A549 (cell line): ENCODE results near the gene ST3GAL6.

ENCODE experiments used
- ESRRA ChIP-seq: fragments of 150-350 bp; IDR thresholded peaks from 2 replicates; pipeline ENCODE4 v1.6.1; 2014; ENCODE audit warnings: mild to moderate bottlenecking, low read length, borderline replicate concordance
- NPAS2 ChIP-seq: fragments of 250-450 bp; sonication (Bioruptor Pico); IDR thresholded peaks from 2 replicates; pipeline ENCODE4 v1.8.0; 2022; ENCODE audit warnings: mild to moderate bottlenecking, moderate library complexity, borderline replicate concordance
- POLR2A ChIP-seq: IDR thresholded peaks from 2 replicates; pipeline ENCODE4 v1.6.1; 2012; ENCODE audit warnings: mild to moderate bottlenecking, low read length
- SMC3 ChIP-seq: fragments of >200 bp; sonication (Bioruptor Twin); formaldehyde crosslinking; IDR thresholded peaks from 3 replicates; pipeline ENCODE4 v1.6.1; 2018; ENCODE audit warnings: inconsistent platforms
- SREBF2 ChIP-seq: fragments of 450-650 bp; IDR thresholded peaks from 2 replicates; pipeline ENCODE4 v1.6.1; 2014; ENCODE audit warnings: mild to moderate bottlenecking, moderate library complexity
- TF ChIP-seq, protein P1 (sequence below): fragments of >200 bp; sonication (Bioruptor Twin); formaldehyde crosslinking; IDR thresholded peaks from 3 replicates; pipeline ENCODE4 v1.5.1; 2016
- TF ChIP-seq, protein P2 (sequence below): fragments of 450-650 bp; IDR thresholded peaks from 2 replicates; pipeline ENCODE4 v1.6.1; 2014; ENCODE audit warnings: antibody characterized with exemption
- TF ChIP-seq, protein P3 (sequence below): IDR thresholded peaks from 2 replicates; pipeline ENCODE4 v1.6.1; 2012
- TF ChIP-seq, protein P4 (sequence below): IDR thresholded peaks from 2 replicates; pipeline ENCODE4 v1.6.1; 2012; ENCODE audit warnings: low read depth, borderline replicate concordance

DNA sequence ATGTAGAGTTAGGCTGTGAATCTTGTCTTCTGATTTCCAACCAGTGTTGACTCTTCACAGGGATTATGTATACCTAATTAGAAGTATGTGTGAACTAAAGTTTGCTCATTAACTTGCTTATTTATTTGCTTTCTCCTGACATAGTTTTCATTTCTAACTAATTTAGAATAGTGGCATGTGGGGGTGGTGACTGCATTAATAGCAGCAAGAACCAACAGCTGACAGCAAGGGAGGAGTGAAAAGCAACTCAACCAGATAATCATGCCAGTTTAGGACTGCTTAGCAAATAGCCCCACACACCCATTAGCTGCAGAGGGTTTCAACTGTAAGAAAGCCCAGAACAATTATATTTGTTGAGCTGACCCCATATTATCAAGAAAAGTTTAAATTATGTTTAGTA is 3.8 kb downstream of the ST3GAL6 start:
- TF ChIP-seq, protein P1, sequence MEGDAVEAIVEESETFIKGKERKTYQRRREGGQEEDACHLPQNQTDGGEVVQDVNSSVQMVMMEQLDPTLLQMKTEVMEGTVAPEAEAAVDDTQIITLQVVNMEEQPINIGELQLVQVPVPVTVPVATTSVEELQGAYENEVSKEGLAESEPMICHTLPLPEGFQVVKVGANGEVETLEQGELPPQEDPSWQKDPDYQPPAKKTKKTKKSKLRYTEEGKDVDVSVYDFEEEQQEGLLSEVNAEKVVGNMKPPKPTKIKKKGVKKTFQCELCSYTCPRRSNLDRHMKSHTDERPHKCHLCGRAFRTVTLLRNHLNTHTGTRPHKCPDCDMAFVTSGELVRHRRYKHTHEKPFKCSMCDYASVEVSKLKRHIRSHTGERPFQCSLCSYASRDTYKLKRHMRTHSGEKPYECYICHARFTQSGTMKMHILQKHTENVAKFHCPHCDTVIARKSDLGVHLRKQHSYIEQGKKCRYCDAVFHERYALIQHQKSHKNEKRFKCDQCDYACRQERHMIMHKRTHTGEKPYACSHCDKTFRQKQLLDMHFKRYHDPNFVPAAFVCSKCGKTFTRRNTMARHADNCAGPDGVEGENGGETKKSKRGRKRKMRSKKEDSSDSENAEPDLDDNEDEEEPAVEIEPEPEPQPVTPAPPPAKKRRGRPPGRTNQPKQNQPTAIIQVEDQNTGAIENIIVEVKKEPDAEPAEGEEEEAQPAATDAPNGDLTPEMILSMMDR, result no peak
- TF ChIP-seq SREBF2, result no peak
- TF ChIP-seq, protein P2, sequence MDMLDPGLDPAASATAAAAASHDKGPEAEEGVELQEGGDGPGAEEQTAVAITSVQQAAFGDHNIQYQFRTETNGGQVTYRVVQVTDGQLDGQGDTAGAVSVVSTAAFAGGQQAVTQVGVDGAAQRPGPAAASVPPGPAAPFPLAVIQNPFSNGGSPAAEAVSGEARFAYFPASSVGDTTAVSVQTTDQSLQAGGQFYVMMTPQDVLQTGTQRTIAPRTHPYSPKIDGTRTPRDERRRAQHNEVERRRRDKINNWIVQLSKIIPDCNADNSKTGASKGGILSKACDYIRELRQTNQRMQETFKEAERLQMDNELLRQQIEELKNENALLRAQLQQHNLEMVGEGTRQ, result no peak
- TF ChIP-seq, protein P3, sequence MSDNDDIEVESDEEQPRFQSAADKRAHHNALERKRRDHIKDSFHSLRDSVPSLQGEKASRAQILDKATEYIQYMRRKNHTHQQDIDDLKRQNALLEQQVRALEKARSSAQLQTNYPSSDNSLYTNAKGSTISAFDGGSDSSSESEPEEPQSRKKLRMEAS, result no peak
- TF ChIP-seq NPAS2 (CRISPR knock-in tag), result no peak
- TF ChIP-seq POLR2A, result no peak
- TF ChIP-seq SMC3, result no peak
- TF ChIP-seq ESRRA, result no peak
- TF ChIP-seq, protein P4, sequence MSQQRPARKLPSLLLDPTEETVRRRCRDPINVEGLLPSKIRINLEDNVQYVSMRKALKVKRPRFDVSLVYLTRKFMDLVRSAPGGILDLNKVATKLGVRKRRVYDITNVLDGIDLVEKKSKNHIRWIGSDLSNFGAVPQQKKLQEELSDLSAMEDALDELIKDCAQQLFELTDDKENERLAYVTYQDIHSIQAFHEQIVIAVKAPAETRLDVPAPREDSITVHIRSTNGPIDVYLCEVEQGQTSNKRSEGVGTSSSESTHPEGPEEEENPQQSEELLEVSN, result no peak
